Measurements from ENCODE around the gene NDFIP1. TPM values are rescaled to one million over a fixed set of nuclear protein-coding genes. Genes with fewer than 3 reads are reported as not detected.

The NDFIP1 gene
- total and polyA plus RNA-seq, 2 of the 8 experiments (the other 6 are each of a cell fraction or from before 2014, with no cell fraction given) = 8.8 to 27.1 TPM

DNA sequence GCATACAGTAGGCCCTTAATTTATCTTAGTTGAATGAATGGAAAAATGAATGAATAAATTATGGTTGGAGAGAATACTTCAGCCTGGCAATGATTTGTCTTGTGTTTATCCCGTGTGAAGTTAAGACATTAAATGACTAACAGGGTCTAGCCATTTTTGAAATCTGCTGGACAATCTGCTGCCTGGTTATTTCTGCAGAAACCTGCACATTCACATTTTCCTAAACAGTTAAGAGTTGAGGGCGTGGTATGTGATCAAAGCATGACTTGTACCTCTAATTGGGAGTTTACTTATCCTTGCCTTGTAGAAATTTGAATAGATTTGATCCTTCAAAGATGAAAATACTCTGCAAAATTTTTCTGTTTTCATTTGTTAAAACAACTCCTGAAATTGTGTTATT lies 34.6 kb upstream of the NDFIP1 start:
- H3K4me2 ChIP-seq (ENCODE audit: insufficient read depth in 1 of 2, low read depth in 2 of 2, low read length in 2 of 2) = no peak overlapping the region
- ChIA-PET POLR2A (ENCODE audit: partially characterized antibody) (no interaction called here), CTCF (ENCODE audit: partially characterized antibody) (no interaction called here)
- no peak overlapping the region for H2BK120ac ChIP-seq (replicated peaks; ENCODE audit: low read depth, low read length)
- no peak overlapping the region for H3K4me3 ChIP-seq (ENCODE audit: extremely low read depth in 1 of 4, insufficient read depth in 2 of 4, low read depth in 3 of 4, low read length in 4 of 4)
- no peak overlapping the region for H2AK5ac ChIP-seq (ENCODE audit: low read depth, low read length)
- H4K5ac ChIP-seq (ENCODE audit: insufficient read length, low read depth, low read length) = no peak overlapping the region
- no peaks in the 10 kb centered on the region for H3K79me2 ChIP-seq (ENCODE audit: control insufficient read depth in 1 of 2, insufficient read depth in 2 of 2, low read length in 2 of 2)
- 87% methylated on average over 2 of the region's 2 CpGs; no CpG with 5 or more reads in 1 of the 2 experiments for WGBS, 2 experiments (ENCODE audit: extremely low coverage in 1 of 2, insufficient coverage in 1 of 2, insufficient read length in 1 of 2, insufficient replicate concordance in 2 of 2, low coverage in 1 of 2, low lambda C conversion rate in 2 of 2, missing lambda C conversion rate in 1 of 2)
- H4K8ac ChIP-seq (ENCODE audit: extremely low read depth, insufficient read depth, low read length) = no peak overlapping the region
- H3K9ac ChIP-seq (replicated peaks in 1 of 4; ENCODE audit: extremely low read depth in 1 of 4, low read depth in 3 of 4, low read length in 3 of 4) = no peak overlapping the region
- no peaks in the 10 kb centered on the region for H3K79me1 ChIP-seq (ENCODE audit: low read depth, low read length)
- no peak overlapping the region for H4K91ac ChIP-seq (replicated peaks; ENCODE audit: insufficient read length, low read length)
- peaks cover 2 to 4% of the 10 kb centered on the region in 2 experiments; a peak in 1 of 4 replicates for H3K9me3 ChIP-seq (ENCODE audit: insufficient read depth in 2 of 2, low read depth in 1 of 2, low read length in 1 of 2)
- no peak overlapping the region for H3K27ac ChIP-seq (ENCODE audit: low read depth, low read length)
- no peaks in the 10 kb centered on the region for H4K20me1 ChIP-seq (replicated peaks in 1 of 2; ENCODE audit: control insufficient read depth in 1 of 2, insufficient read depth in 2 of 2, low read length in 2 of 2)
- no peaks in the 10 kb centered on the region for H3K36me3 ChIP-seq (ENCODE audit: control insufficient read depth in 2 of 4, insufficient read depth in 4 of 4, low read length in 3 of 4)
- H3K56ac ChIP-seq (replicated peaks; ENCODE audit: insufficient read length, low read depth, low read length) = no peak overlapping the region
- no peak overlapping the region for H2BK15ac ChIP-seq (ENCODE audit: low read length)
- H3K18ac ChIP-seq (ENCODE audit: extremely low read depth, low read length) = no peak overlapping the region
- no peak overlapping the region for H2AFZ ChIP-seq (ENCODE audit: low read length)
- no peak overlapping the region for H3K4ac ChIP-seq (replicated peaks; ENCODE audit: insufficient read length, low read depth, low read length)
- H3K23ac ChIP-seq (ENCODE audit: insufficient read length) = no peak overlapping the region
- FAIRE-seq (no peak), DNase-seq (ENCODE audit: low read depth in 1 of 2, low spot score in 2 of 2) (no peak)
- H2BK5ac ChIP-seq (ENCODE audit: low read depth, low read length) = no peak overlapping the region
- H3K27me3 ChIP-seq (replicated peaks in 1 of 4; ENCODE audit: control insufficient read depth in 3 of 4, extremely low read depth in 1 of 4, insufficient read depth in 3 of 4, low read length in 3 of 4) = no peaks in the 10 kb centered on the region
- H2BK20ac ChIP-seq (ENCODE audit: low read length) = no peak overlapping the region
- H3K14ac ChIP-seq (ENCODE audit: insufficient read length) = no peak overlapping the region
- no peaks in the 10 kb centered on the region for H3K4me1 ChIP-seq (replicated peaks in 1 of 4; ENCODE audit: control insufficient read depth in 3 of 4, insufficient read depth in 4 of 4, low read length in 3 of 4)
- H2BK12ac ChIP-seq (ENCODE audit: low read depth, low read length) = no peak overlapping the region
- no peaks in the 10 kb centered on the region for H3K23me2 ChIP-seq (ENCODE audit: low read depth, low read length)
- no peak for TF ChIP-seq ZNF274 (IDR thresholded peaks at IDR 0.05; ENCODE audit: borderline replicate concordance, extremely low read depth, low read length)
- no peak for TF ChIP-seq BRCA1 (IDR thresholded peaks at IDR 0.05; ENCODE audit: low read depth, low read length)
- TF ChIP-seq POLR2A (IDR thresholded peaks at IDR 0.05; ENCODE audit: control extremely low read depth in 1 of 2, low read depth in 2 of 2, low read length in 2 of 2) = no peak
- TF ChIP-seq, protein P1, sequence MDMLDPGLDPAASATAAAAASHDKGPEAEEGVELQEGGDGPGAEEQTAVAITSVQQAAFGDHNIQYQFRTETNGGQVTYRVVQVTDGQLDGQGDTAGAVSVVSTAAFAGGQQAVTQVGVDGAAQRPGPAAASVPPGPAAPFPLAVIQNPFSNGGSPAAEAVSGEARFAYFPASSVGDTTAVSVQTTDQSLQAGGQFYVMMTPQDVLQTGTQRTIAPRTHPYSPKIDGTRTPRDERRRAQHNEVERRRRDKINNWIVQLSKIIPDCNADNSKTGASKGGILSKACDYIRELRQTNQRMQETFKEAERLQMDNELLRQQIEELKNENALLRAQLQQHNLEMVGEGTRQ (IDR thresholded peaks at IDR 0.05; ENCODE audit: low read length) = no peak
- TF ChIP-seq SP4 (IDR thresholded peaks at IDR 0.05; ENCODE audit: low read length) = no peak
- no peak for TF ChIP-seq GTF2F1 (IDR thresholded peaks at IDR 0.05; ENCODE audit: borderline replicate concordance, low read depth, low read length)
- TF ChIP-seq, protein P2, sequence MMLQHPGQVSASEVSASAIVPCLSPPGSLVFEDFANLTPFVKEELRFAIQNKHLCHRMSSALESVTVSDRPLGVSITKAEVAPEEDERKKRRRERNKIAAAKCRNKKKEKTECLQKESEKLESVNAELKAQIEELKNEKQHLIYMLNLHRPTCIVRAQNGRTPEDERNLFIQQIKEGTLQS (IDR thresholded peaks at IDR 0.05; ENCODE audit: insufficient read depth, low read depth, low read length) = no peak
- no peak for TF ChIP-seq SP2 (IDR thresholded peaks at IDR 0.05; ENCODE audit: low read length)
- no peak for TF ChIP-seq SIX5 (IDR thresholded peaks at IDR 0.05; ENCODE audit: low read depth, low read length)
- TF ChIP-seq EZH2 (IDR thresholded peaks at IDR 0.05; ENCODE audit: low read depth, low read length, severe bottlenecking) = no peak
- no peak for TF ChIP-seq HDAC2 (IDR thresholded peaks at IDR 0.05; ENCODE audit: borderline replicate concordance in 1 of 2, low read depth in 2 of 2, low read length in 2 of 2)
- no peak for TF ChIP-seq MAFK (IDR thresholded peaks at IDR 0.05; ENCODE audit: low read depth, low read length)
